H1 (cell line): ENCODE results near the gene TOGARAM1. TPM values are rescaled to one million over a fixed set of nuclear protein-coding genes. Genes with fewer than 3 reads are reported as not detected.
A peak's percentile ranks its signal among the peaks of the same experiment; 100 is the strongest.

Source experiments
- CBX5 ChIP-seq: fragments of 300-800, 300-1000 bp; sonication (generic); IDR thresholded peaks from 2 replicates; pipeline ENCODE4 v1.7.1; 2016; ENCODE audit warnings: antibody characterized with exemption, low read length, low read depth
- EGR1 ChIP-seq: IDR thresholded peaks from 2 replicates; pipeline ENCODE4 v1.6.1; 2011; ENCODE audit warnings: low read depth, low read length, borderline replicate concordance
- GTF2F1 ChIP-seq: IDR thresholded peaks from 2 replicates; pipeline ENCODE4 v1.6.1; 2012; ENCODE audit warnings: low read depth, low read length, improper control_type of control experiment, borderline replicate concordance
- MAX ChIP-seq: IDR thresholded peaks from 2 replicates; pipeline ENCODE4 v1.6.1; 2012; ENCODE audit warnings: inconsistent platforms
- NRF1 ChIP-seq: IDR thresholded peaks from 2 replicates; pipeline ENCODE4 v1.6.1; 2011; ENCODE audit warnings: mild to moderate bottlenecking, low read depth, low read length, improper control_type of control experiment
- POLR2A ChIP-seq, 2 experiments: IDR thresholded peaks; 1 replicate in 1 of 2; 2 replicates in 1 of 2; pipeline ENCODE4 v1.6.1; 2011; ENCODE audit warnings: low read depth in 2 of 2, low read length in 2 of 2, mild to moderate bottlenecking in 2 of 2; ENCODE audit errors: control extremely low read depth in 1 of 2
- POLR2AphosphoS5 ChIP-seq: IDR thresholded peaks from 2 replicates; pipeline ENCODE4 v1.6.1; 2011; ENCODE audit warnings: low read depth, low read length
- SIN3A ChIP-seq, 2 experiments: IDR thresholded peaks in 1 of 2; conservative IDR thresholded peaks in 1 of 2; 2 replicates each; pipeline ENCODE4 v1.6.1; 2011 to 2012; ENCODE audit warnings: low read length in 2 of 2, improper control_type of control experiment in 1 of 2, low read depth in 1 of 2, mild to moderate bottlenecking in 1 of 2
- TAF1 ChIP-seq: IDR thresholded peaks from 2 replicates; pipeline ENCODE4 v1.6.1; 2011; ENCODE audit warnings: mild to moderate bottlenecking, low read depth, low read length
- TBP ChIP-seq: IDR thresholded peaks from 2 replicates; pipeline ENCODE4 v1.6.1; 2011; ENCODE audit warnings: low read depth, low read length, improper control_type of control experiment
- USF2 ChIP-seq: IDR thresholded peaks from 2 replicates; pipeline ENCODE4 v1.6.1; 2011; ENCODE audit warnings: low read length, improper control_type of control experiment
- polyA plus RNA-seq, 7 experiments: library from polyadenylated mRNA; depleted of rRNA in 3 of 7; stranded (reverse) in 5 of 7; unstranded in 2 of 7; fragments of >200 nt in 5 of 7; fragments of 200-250 nt in 2 of 7; gene quantifications; 1 replicate in 5 of 7; 2 replicates in 1 of 7; 4 replicates in 1 of 7; pipeline versions ENCODE4 v1.2.1 to v1.2.3, GENCODE V29; 2011 to 2013; ENCODE audit warnings: missing spikeins in 2 of 7, mixed read lengths in 2 of 7
- total RNA-seq: library from RNA; stranded (reverse); fragmentation: NEBNext Ultra II Directional; extraction: Animal tissue kit (Norgen Biotek cat#: 25700); gene quantifications from 2 replicates; pipeline ENCODE4 v1.2.1, GENCODE V29; 2021
- TF ChIP-seq, protein P1 (sequence below), 3 experiments: IDR thresholded peaks; 1 replicate in 2 of 3; 2 replicates in 1 of 3; pipeline versions ENCODE4 v1.5.1 to v1.6.1; 2011; ENCODE audit warnings: low read length in 3 of 3, mild to moderate bottlenecking in 3 of 3, inconsistent platforms in 2 of 3, low read depth in 1 of 3, moderate library complexity in 1 of 3; ENCODE audit not compliant: insufficient read depth in 1 of 3; ENCODE audit errors: control extremely low read depth in 1 of 3

Gene TOGARAM1
- total and polyA plus RNA-seq, 2 of the 8 experiments (the other 6 are each of a cell fraction or from before 2014, with no cell fraction given) = 2.5 to 6.8 TPM

DNA sequence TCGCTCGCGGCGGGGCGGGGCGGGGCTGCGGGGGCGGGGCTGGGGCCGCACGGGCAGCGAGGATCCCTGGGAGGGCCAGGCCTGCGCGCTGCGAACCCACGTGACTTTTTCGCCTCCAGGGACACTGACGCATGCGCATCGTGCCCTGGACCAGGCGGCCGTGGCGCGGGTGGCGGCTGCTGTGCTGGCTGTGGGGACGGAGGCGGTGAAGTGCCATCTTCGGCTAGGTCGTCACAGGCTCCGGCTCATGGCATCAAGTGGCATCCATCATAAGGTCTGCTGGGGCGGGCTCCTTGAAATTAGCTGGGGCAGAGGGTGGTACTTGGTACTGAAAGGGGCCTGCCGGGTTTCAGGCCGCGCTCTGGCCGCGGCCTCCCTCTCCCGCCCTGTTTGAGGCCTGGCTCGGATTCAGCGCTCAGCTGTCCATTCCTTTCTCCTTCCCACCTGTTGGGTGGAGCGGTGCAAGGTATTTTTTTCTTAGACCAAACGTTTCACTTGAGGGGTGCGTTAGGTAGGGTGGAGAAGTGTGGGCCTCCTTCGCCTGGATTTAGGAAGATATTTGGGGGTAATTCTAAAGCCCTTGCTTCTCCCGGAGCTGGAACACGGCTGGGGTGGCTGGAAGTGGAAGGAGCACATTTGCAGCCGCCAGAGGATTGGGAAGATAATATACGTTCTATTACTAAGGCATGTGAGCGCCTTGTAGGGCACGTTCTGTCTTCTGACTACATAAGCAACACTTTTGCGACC lies 122.2 kb downstream of the TOGARAM1 start, which contains the start of gene PRPF39 (continued):
- TF ChIP-seq NRF1 = peak; percentile 88
- TF ChIP-seq TBP = peak; percentile 74
- TF ChIP-seq GTF2F1 = no peak; the same call in 1 of the 2 replicates
- peak; percentile 88 to 95 for TF ChIP-seq POLR2A (IDR thresholded peaks at IDR 0.05; ENCODE audit: control extremely low read depth in 1 of 2, low read depth in 2 of 2, low read length in 2 of 2)
- peak; percentile 85 for TF ChIP-seq USF2
- TF ChIP-seq POLR2AphosphoS5 = peak; percentile 99
- TF ChIP-seq, protein P1, sequence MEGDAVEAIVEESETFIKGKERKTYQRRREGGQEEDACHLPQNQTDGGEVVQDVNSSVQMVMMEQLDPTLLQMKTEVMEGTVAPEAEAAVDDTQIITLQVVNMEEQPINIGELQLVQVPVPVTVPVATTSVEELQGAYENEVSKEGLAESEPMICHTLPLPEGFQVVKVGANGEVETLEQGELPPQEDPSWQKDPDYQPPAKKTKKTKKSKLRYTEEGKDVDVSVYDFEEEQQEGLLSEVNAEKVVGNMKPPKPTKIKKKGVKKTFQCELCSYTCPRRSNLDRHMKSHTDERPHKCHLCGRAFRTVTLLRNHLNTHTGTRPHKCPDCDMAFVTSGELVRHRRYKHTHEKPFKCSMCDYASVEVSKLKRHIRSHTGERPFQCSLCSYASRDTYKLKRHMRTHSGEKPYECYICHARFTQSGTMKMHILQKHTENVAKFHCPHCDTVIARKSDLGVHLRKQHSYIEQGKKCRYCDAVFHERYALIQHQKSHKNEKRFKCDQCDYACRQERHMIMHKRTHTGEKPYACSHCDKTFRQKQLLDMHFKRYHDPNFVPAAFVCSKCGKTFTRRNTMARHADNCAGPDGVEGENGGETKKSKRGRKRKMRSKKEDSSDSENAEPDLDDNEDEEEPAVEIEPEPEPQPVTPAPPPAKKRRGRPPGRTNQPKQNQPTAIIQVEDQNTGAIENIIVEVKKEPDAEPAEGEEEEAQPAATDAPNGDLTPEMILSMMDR (IDR thresholded peaks at IDR 0.05; ENCODE audit: control extremely low read depth in 1 of 3, insufficient read depth in 1 of 3, low read depth in 1 of 3, low read length in 3 of 3) = no peak
- peak; percentile 89 for TF ChIP-seq TAF1
- TF ChIP-seq EGR1 = 0 out of 2 replicates have a peak, but pooled peaks have one; percentile 18
- TF ChIP-seq MAX = peak; percentile 89
- TF ChIP-seq CBX5 = no peak
- TF ChIP-seq SIN3A (conservative IDR thresholded peaks at IDR 0.05 in 1 of 2, IDR thresholded peaks at IDR 0.05 in 1 of 2; ENCODE audit: low read depth in 1 of 2, low read length in 2 of 2) = peak in 1 of 2 experiments; percentile 89; a peak in 2 of 4 replicates
